ENCODE data around the gene COL6A2. TPM values are rescaled to one million over a fixed set of nuclear protein-coding genes. Genes with fewer than 3 reads are reported as not detected.

Gene COL6A2
- total RNA-seq, 1 experiment from 2014 or later, result 129 TPM

DNA sequence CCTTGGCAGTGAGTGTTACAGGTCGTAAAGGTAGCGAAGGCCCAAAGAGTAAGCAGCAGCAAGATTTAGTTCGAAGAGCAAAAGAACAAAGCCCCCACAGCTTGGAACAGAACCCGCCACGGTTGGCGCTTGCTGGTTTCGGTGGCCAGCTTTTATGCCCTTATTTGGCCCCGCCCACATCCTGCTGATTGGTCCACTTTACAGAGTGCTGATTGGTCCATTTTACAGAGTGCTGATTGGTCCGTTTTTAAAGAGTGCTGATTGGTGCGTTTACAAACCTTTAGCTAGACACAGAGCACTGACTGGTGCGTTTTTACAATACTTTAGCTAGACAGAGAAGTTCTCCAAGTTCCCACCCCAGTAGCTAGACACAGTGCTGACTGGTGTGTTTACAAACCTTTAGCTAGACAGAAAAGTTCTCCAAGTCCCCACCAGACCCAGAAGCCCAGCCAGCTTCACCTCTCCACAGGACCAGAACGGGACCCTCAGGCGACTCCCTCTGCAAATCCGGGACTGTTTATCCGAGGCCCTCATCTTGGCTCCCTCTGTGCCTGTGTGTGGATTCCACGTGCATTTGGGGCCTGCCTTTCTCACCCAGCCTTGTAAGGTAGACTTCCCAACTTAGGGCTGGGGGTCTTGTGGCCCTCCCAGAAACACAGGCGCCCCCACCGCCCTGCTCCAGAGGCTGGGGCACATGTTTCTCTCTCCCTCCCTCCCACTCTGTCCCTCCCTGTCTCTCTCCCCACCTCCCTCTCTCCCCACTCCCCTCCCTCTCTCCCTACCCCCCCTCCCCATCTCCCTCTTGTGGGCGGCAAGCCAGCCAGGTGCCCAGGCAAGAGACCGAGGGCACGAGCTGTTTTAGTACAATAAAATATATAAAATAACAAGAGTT, 44.9 kb downstream of the COL6A2 start:
- Histone ChIP-seq H2BK12ac (ENCODE audit: insufficient read length, low read depth, low read length) (peak overlapping the region; percentile 11), H3K4me2 (ENCODE audit: insufficient read depth, insufficient read length, low read length) (peak overlapping the region; percentile 41), H4K8ac (replicated peaks; ENCODE audit: insufficient read length, low read depth, low read length) (no peak overlapping the region), H2BK15ac (ENCODE audit: low read depth, low read length) (no peak overlapping the region), H3K23me2 (ENCODE audit: insufficient read length, low read depth, low read length, poor library complexity, severe bottlenecking) (no peaks in the 10 kb centered on the region), H2BK20ac (ENCODE audit: low read depth, low read length, poor library complexity, severe bottlenecking) (no peak overlapping the region), H2AK5ac (ENCODE audit: insufficient read length, low read length) (no peak overlapping the region), H3K27me3 (ENCODE audit: insufficient read depth, low read length) (no peaks in the 10 kb centered on the region; the same call in 1 of the 2 replicates), H3T11ph (ENCODE audit: low read length) (no peak overlapping the region), H4K20me1 (ENCODE audit: control insufficient read depth, insufficient read depth, insufficient read length) (no peaks in the 10 kb centered on the region), H2AFZ (ENCODE audit: low read length) (no peak overlapping the region), H3K79me1 (ENCODE audit: insufficient read depth, low read depth, low read length, poor library complexity, severe bottlenecking) (no peaks in the 10 kb centered on the region), H4K5ac (ENCODE audit: insufficient read length, low read depth, low read length) (no peak overlapping the region), H3K4me1 (ENCODE audit: insufficient read depth, low read length) (no peaks in the 10 kb centered on the region), H3K23ac (ENCODE audit: insufficient read length, low read depth, low read length) (no peak overlapping the region), H3K27ac (ENCODE audit: insufficient read length, low read depth, low read length) (no peak overlapping the region), H2BK120ac (ENCODE audit: low read depth, low read length, poor library complexity, severe bottlenecking) (no peak overlapping the region), H3K14ac (ENCODE audit: insufficient read depth, low read length) (peak overlapping the region; percentile 6), H3K4ac (ENCODE audit: low read depth, low read length) (no peak overlapping the region), H3K79me2 (ENCODE audit: insufficient read depth, low read length) (no peaks in the 10 kb centered on the region), H3K18ac (ENCODE audit: insufficient read length, low read depth, low read length) (peak overlapping the region; percentile 45), H2BK5ac (ENCODE audit: insufficient read length, low read length) (no peak overlapping the region), H3K9me3 (ENCODE audit: control insufficient read depth, low read depth, low read length) (no peaks in the 10 kb centered on the region), H4K91ac (ENCODE audit: insufficient read length, low read depth, low read length) (no peak overlapping the region), H3K56ac (ENCODE audit: insufficient read length, low read depth, low read length) (no peak overlapping the region), H3K9ac (ENCODE audit: extremely low read depth, insufficient read length, low read length) (no peak overlapping the region)
- Mint-ChIP-seq H3K36me3 (ENCODE audit: insufficient read depth in 1 of 3, low read depth in 3 of 3) (peaks cover 7 to 10% (median 8%) of the 10 kb centered on the region in 3 experiments; a peak in 5 of 7 replicates), H3K4me1 (peaks cover 28 to 30% of the 10 kb centered on the region in 2 experiments), H3K27ac (peak overlapping the region in 2 of 3 experiments; percentile 69 to 81; a peak in 4 of 7 replicates), H3K9me3 (peaks cover 5 to 6% of the 10 kb centered on the region in 2 experiments; a peak in 2 of 5 replicates), H3K4me3 (peak overlapping the region in 1 of 2 experiments; percentile 65; a peak in 2 of 5 replicates), H3K27me3 (ENCODE audit: low read depth) (peaks cover 37% of the 10 kb centered on the region)
- WGBS (ENCODE audit: extremely low coverage, insufficient read length, low lambda C conversion rate), result no CpG with 5 or more reads among the region's 21 CpGs
- TF ChIP-seq, protein P1, sequence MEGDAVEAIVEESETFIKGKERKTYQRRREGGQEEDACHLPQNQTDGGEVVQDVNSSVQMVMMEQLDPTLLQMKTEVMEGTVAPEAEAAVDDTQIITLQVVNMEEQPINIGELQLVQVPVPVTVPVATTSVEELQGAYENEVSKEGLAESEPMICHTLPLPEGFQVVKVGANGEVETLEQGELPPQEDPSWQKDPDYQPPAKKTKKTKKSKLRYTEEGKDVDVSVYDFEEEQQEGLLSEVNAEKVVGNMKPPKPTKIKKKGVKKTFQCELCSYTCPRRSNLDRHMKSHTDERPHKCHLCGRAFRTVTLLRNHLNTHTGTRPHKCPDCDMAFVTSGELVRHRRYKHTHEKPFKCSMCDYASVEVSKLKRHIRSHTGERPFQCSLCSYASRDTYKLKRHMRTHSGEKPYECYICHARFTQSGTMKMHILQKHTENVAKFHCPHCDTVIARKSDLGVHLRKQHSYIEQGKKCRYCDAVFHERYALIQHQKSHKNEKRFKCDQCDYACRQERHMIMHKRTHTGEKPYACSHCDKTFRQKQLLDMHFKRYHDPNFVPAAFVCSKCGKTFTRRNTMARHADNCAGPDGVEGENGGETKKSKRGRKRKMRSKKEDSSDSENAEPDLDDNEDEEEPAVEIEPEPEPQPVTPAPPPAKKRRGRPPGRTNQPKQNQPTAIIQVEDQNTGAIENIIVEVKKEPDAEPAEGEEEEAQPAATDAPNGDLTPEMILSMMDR (conservative IDR thresholded peaks at IDR 0.05), result no peak
- DNase-seq, result no peak

Measured in H9 (cell line).